HG03135 (cell line): ENCODE results near the gene TBX22.
"Not testable (repeated sequence)": the region's sequence is repeated elsewhere in the genome, so short reads cannot be mapped to it uniquely, and the experiment has no call there.

ENCODE experiments used
- ATAC-seq: cut with Tn5 transposase; IDR thresholded peaks from one replicate; pipeline ENCODE4 v1.9.1; 2021; ENCODE audit warnings: mild to moderate bottlenecking, moderate library complexity; ENCODE audit not compliant: unreplicated experiment

Gene TBX22, protein sequence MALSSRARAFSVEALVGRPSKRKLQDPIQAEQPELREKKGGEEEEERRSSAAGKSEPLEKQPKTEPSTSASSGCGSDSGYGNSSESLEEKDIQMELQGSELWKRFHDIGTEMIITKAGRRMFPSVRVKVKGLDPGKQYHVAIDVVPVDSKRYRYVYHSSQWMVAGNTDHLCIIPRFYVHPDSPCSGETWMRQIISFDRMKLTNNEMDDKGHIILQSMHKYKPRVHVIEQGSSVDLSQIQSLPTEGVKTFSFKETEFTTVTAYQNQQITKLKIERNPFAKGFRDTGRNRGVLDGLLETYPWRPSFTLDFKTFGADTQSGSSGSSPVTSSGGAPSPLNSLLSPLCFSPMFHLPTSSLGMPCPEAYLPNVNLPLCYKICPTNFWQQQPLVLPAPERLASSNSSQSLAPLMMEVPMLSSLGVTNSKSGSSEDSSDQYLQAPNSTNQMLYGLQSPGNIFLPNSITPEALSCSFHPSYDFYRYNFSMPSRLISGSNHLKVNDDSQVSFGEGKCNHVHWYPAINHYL

DNA sequence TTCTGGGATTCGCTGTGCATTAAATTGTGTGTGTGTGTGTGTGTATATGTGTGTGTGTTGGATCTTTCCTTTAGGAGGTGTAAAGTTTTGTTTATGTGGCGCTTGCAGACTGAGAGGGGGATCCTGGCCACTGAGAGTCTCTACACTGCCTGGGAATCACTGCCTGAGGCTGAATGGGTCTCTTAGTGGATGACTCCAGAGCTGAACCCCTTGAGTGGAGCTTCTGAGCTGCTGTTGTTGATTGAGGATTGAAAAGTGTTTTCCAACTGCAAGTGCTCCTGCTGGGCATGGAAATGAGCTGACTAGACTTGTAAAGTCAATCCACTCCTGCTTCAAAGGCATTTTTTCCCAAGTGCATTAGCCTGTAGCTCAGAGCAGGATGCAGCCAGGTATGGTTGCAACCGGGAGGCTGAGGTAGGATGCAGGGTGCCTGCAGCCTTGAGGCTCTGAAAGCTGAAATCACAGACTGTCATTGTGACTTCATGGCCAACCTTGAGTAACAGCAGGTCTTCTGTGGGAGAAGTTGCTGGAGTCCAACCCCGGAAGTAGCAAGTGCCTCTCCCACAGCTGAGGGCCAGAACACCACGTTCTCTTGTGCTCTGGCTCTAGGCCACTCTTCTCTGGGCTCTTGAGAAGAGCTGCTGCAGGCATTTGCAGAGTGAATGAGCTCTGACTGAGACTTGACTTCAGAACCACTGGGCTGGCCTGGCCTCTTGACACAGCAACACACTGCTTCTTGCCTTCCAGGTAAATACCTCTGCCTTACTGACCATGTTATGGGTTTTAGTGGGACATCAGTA lies at the start of gene TBX22:
TBX22 (plus strand) TSS at position 613 of the 800 bp plus-strand sequence. CDS start 7,517 bp downstream, outside the sequence.
- ATAC-seq: no peak

- no peak for ATAC-seq
These were observed 38.9 kb upstream of the TBX22 start for GRCh38 chrX:79975605-79976004.

- no peak for ATAC-seq
These were observed 10.1 kb upstream of the TBX22 start for GRCh38 chrX:80004458-80004857.

- ATAC-seq: no peak
These were observed 3.0 kb upstream of the TBX22 start for GRCh38 chrX:80011522-80011921.

DNA sequence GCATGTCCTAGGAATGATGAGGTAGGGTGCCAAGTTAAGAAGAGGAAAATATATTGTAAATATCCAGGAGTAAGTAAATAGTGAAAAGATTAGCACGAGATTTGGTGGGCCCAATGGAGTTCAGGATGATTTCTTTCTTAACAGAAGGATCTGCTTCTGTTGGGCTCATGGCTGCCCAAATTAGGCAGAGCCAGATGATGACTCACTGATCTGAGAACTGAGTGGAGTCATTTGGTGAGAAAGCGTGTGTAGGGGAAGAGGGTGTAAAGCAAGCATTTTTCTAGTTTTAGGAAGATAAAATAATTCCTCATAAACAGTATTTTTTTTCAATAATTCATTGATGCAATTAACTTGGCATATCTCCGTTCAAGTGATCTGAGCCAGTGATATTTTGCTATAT lies 1.6 kb downstream of the TBX22 start:
- no peak for ATAC-seq

DNA sequence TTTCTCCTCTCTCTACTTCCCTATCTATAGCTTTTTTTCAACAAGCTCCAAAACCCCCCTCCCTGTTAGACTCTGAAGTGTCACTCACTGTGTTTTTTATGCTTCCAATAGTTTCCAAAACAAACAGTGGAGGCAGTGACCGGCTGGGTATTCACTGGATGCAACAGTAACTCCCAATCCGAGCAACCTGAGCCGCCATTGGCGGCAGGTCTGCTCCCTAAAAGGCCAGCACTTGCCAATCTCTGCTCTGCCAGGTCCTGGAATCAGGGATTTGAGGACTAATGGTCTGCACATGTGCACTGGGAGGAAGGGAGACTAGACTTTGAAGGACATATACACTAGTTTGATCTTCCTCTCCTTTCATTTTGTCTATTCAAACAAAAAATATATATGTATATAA lies 7.1 kb downstream of the TBX22 start:
- no peak for ATAC-seq

DNA sequence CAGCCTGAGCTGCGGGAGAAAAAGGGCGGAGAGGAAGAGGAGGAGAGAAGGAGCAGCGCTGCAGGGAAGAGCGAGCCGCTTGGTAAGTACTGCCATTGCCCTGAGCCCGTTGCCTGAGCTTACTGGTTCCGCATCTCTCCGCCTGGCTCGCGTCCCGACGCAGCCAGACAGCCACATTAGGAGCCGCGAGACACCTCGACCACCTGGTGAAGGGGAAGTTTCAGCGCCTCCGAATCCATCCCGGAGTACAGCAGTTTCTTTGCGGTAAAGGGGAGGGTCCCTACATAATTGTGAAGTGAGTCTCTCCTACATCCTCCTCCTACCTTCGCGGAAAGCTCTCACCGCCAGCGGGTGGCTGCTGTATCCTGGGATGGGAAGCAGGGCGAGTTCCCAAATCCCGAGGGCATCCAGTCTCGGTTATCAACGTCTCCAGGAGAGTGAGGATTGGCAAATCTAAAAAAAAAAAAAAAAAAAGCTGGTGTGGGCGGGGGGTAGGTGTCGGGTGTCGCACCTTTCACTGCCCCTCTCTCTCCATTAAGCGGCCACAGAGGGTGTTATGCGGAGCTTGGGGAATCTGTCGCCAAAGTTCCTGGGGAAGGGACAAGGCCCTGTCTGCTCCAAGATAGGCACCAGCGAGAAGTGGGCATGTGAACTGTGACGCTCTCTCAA lies 7.9 kb downstream of the TBX22 start:
- no peak for ATAC-seq

- ATAC-seq: no peak
These were observed 11.6 kb downstream of the TBX22 start for GRCh38 chrX:80026116-80026515.

- not testable (repeated sequence) for ATAC-seq
These were observed 51.6 kb downstream of the TBX22 start for GRCh38 chrX:80066156-80066555.

- not testable (repeated sequence) for ATAC-seq
These were observed 61.1 kb downstream of the TBX22 start for GRCh38 chrX:80075625-80076024.
